SK-N-SH (cell line): ENCODE data around the gene MYOT. TPM values are rescaled to one million over a fixed set of nuclear protein-coding genes. Genes with fewer than 3 reads are reported as not detected.
"Not testable (repeated sequence)": the region's sequence is repeated elsewhere in the genome, so short reads cannot be mapped to it uniquely, and the experiment has no call there.

ENCODE experiments used
- CTCF ChIA-PET: fragments of 300-600, 350-600 bp; formaldehyde crosslinking; extraction: SDS; loops from one replicate; lab custom pipeline; 2021; lab: Yijun Ruan, JAX
- POLR2A ChIA-PET: fragments of 350-600 bp; sonication (Branson Sonifier 250); formaldehyde crosslinking; extraction: SDS; loops from one replicate; lab custom pipeline; 2020; ENCODE audit warnings: antibody characterized with exemption, inconsistent platforms; lab: Yijun Ruan, JAX
- DNase-seq: peaks from one replicate; pipeline ENCODE4 v3.0.0; 2012
- H2AFZ ChIP-seq: fragments of 200-600 bp; sonication (generic); 2 replicates; pipeline ENCODE4 v1.8.1; 2016; ENCODE audit warnings: antibody characterized with exemption, mild to moderate bottlenecking, low read depth
- H3F3A ChIP-seq: fragments of 200-600 bp; sonication (generic); replicated peaks from 2 replicates; pipeline ENCODE3; 2016; ENCODE audit warnings: antibody characterized with exemption, mild to moderate bottlenecking; ENCODE audit not compliant: insufficient read depth
- H3K27ac ChIP-seq, 2 experiments: fragments of 200-500 bp in 1 of 2; fragments of 200-600 bp in 1 of 2; sonication (Bioruptor generic) in 1 of 2; sonication (generic), shearing (Covaris generic) in 1 of 2; 2 replicates each; pipeline versions ENCODE4 v1.5.1 to v1.6.1; 2014 to 2016; ENCODE audit warnings: low read depth in 2 of 2, inconsistent platforms in 1 of 2, low read length in 1 of 2, mild to moderate bottlenecking in 1 of 2, mixed read lengths in 1 of 2
- H3K27me3 ChIP-seq: fragments of 200-600 bp; sonication (generic), shearing (Covaris generic); 2 replicates; pipeline ENCODE4 v1.6.1; 2016; ENCODE audit warnings: mixed run types; ENCODE audit not compliant: insufficient read depth
- H3K36me3 ChIP-seq, 2 experiments: fragments of 200-500 bp in 1 of 2; fragments of 200-600 bp in 1 of 2; sonication (Bioruptor generic) in 1 of 2; sonication (generic) in 1 of 2; replicated peaks in 1 of 2; 2 replicates each; pipeline versions ENCODE3 to v1.5.1; 2014 to 2016; ENCODE audit warnings: low read length in 1 of 2, mild to moderate bottlenecking in 1 of 2; ENCODE audit not compliant: insufficient read depth in 2 of 2, control insufficient read depth in 1 of 2
- H3K4me1 ChIP-seq, 2 experiments: fragments of 200-500 bp in 1 of 2; fragments of 200-600 bp in 1 of 2; sonication (Bioruptor generic) in 1 of 2; sonication (generic), shearing (Covaris generic) in 1 of 2; 2 replicates each; pipeline versions ENCODE4 v1.5.1 to v1.6.1; 2014 to 2016; ENCODE audit warnings: low read depth in 1 of 2, low read length in 1 of 2, mixed run types in 1 of 2; ENCODE audit not compliant: insufficient read depth in 2 of 2, control insufficient read depth in 1 of 2
- H3K4me2 ChIP-seq: fragments of 200-600 bp; sonication (generic), shearing (Covaris generic); 2 replicates; pipeline ENCODE4 v1.6.1; 2017; ENCODE audit warnings: mixed run types
- H3K4me3 ChIP-seq, 2 experiments: fragments of 200-500 bp in 1 of 2; fragments of 200-600 bp in 1 of 2; sonication (Bioruptor generic) in 1 of 2; sonication (generic), shearing (Covaris generic) in 1 of 2; 2 replicates each; pipeline versions ENCODE4 v1.5.1 to v1.8.1; 2014 to 2016; ENCODE audit warnings: low read depth in 2 of 2, inconsistent platforms in 1 of 2, low read length in 1 of 2, mild to moderate bottlenecking in 1 of 2, mixed read lengths in 1 of 2, moderate library complexity in 1 of 2
- H3K79me2 ChIP-seq: fragments of 200-600 bp; sonication (generic); 2 replicates; pipeline ENCODE4 v1.8.1; 2017; ENCODE audit warnings: mild to moderate bottlenecking; ENCODE audit not compliant: insufficient read depth
- H3K9ac ChIP-seq: fragments of 200-600 bp; sonication (generic); 2 replicates; pipeline ENCODE4 v1.6.1; 2017; ENCODE audit warnings: mixed run types
- H3K9me2 ChIP-seq: fragments of 200-600 bp; sonication (generic); 2 replicates; pipeline ENCODE4 v1.6.1; 2017; ENCODE audit warnings: mixed run types
- H3K9me3 ChIP-seq: fragments of 200-600 bp; sonication (generic); 2 replicates; pipeline ENCODE4 v1.6.1; 2017; ENCODE audit warnings: mixed run types, mild to moderate bottlenecking, moderate library complexity
- H4K20me1 ChIP-seq: fragments of 200-600 bp; sonication (generic); 2 replicates; pipeline ENCODE4 v1.6.1; 2017; ENCODE audit warnings: mild to moderate bottlenecking, mixed run types; ENCODE audit not compliant: insufficient read depth
- EP300 ChIP-seq, 2 experiments: IDR thresholded peaks; 2 replicates each; pipeline versions ENCODE4 v1.4.0 to v1.6.1; 2012; ENCODE audit warnings: borderline replicate concordance in 1 of 2, low read depth in 1 of 2, low read length in 1 of 2
- FOXJ3 ChIP-seq: sonication (generic); formaldehyde crosslinking; IDR thresholded peaks from 2 replicates; pipeline ENCODE4 v1.5.1; 2020; ENCODE audit warnings: mild to moderate bottlenecking, missing genetic modification reagents
- FOXM1 ChIP-seq: IDR thresholded peaks from 2 replicates; pipeline ENCODE4 v1.4.0; 2012; ENCODE audit warnings: low read depth, mild to moderate bottlenecking
- GABPA ChIP-seq: IDR thresholded peaks from 2 replicates; pipeline ENCODE4 v1.4.0; 2012; ENCODE audit warnings: low read depth, mild to moderate bottlenecking
- GATA2 ChIP-seq: sonication (generic); formaldehyde crosslinking; IDR thresholded peaks from 2 replicates; pipeline ENCODE4 v1.5.0; 2020; ENCODE audit warnings: mild to moderate bottlenecking, missing genetic modification reagents
- JUND ChIP-seq: IDR thresholded peaks from 2 replicates; pipeline ENCODE4 v1.4.0; 2012
- MEF2A ChIP-seq: IDR thresholded peaks from 2 replicates; pipeline ENCODE4 v1.4.0; 2012; ENCODE audit warnings: low read depth, borderline replicate concordance
- NFIC ChIP-seq: IDR thresholded peaks from 2 replicates; pipeline ENCODE4 v1.4.0; 2012; ENCODE audit warnings: borderline replicate concordance
- PBX3 ChIP-seq: IDR thresholded peaks from 2 replicates; pipeline ENCODE4; 2012
- POLR2AphosphoS5 ChIP-seq: IDR thresholded peaks from 2 replicates; pipeline ENCODE4 v1.6.1; 2012; ENCODE audit warnings: low read depth, low read length
- RCOR1 ChIP-seq: fragments of 150-350 bp; IDR thresholded peaks from 2 replicates; pipeline ENCODE4 v1.6.1; 2017; ENCODE audit warnings: antibody characterized with exemption, low read length
- RFX5 ChIP-seq: IDR thresholded peaks from 2 replicates; pipeline ENCODE4 v1.6.1; 2012; ENCODE audit warnings: mild to moderate bottlenecking, improper control_type of control experiment, low read length
- RXRA ChIP-seq: IDR thresholded peaks from 2 replicates; pipeline ENCODE4 v1.4.0; 2012; ENCODE audit warnings: low read depth, mild to moderate bottlenecking, borderline replicate concordance
- TAF1 ChIP-seq: IDR thresholded peaks from 2 replicates; pipeline ENCODE4 v1.6.1; 2012; ENCODE audit warnings: low read depth, mild to moderate bottlenecking, low read length, moderate library complexity, borderline replicate concordance
- TEAD4 ChIP-seq: IDR thresholded peaks from 2 replicates; pipeline ENCODE4 v1.4.0; 2012; ENCODE audit warnings: mild to moderate bottlenecking, borderline replicate concordance; ENCODE audit not compliant: insufficient read depth
- USF2 ChIP-seq: fragments of 150-350 bp; IDR thresholded peaks from 2 replicates; pipeline ENCODE4 v1.6.1; 2017; ENCODE audit warnings: antibody characterized with exemption, low read length, low read depth, borderline replicate concordance
- WGBS: methylation state at CpG from one replicate; pipeline ENCODE4 v1.1.6; 2017; ENCODE audit warnings: low lambda C conversion rate; 5-methylcytosine and 5-hydroxymethylcytosine counted together
- polyA plus RNA-seq, 3 experiments: library from polyadenylated mRNA; depleted of rRNA; stranded (reverse); fragments of >200 nt; gene quantifications; 2 replicates each; pipeline ENCODE4 v1.2.3, GENCODE V29; 2012

Gene MYOT
- polyA plus RNA-seq, 1 of the 3 experiments (the other 2 are of a cell fraction) = 0.02 TPM

GRCh38 chr5:137853165-137853564, 14.5 kb upstream of the MYOT start:
- H3K27ac ChIP-seq, H3K79me2 ChIP-seq, H3K4me2 ChIP-seq, H3K4me3 ChIP-seq, H3K4me1 ChIP-seq, H3K9ac ChIP-seq, H4K20me1 ChIP-seq, H3K36me3 ChIP-seq, H3K9me3 ChIP-seq, POLR2A ChIA-PET, H3K9me2 ChIP-seq, H3F3A ChIP-seq, H3K27me3 ChIP-seq, DNase-seq, H2AFZ ChIP-seq: not testable (repeated sequence)
- CTCF ChIA-PET = interaction anchor here (1.4 kb wide), 1 partner anchor 8 kb away, joined by 4 read pairs; no protein-coding TSS in a partner anchor

- no peaks in the 10 kb centered on the region; a peak in 1 of 4 replicates for H3K4me1 ChIP-seq
- 78% methylated on average over 3 of the region's 3 CpGs for WGBS
- H3K27me3 ChIP-seq = no peaks in the 10 kb centered on the region
- TF ChIP-seq JUND = no peak
- TF ChIP-seq FOXJ3 (CRISPR knock-in tag) = no peak
- TF ChIP-seq MEF2A = no peak
- TF ChIP-seq PBX3 = no peak
- no peak for TF ChIP-seq GATA2 (CRISPR knock-in tag)
- TF ChIP-seq RXRA = no peak
- TF ChIP-seq, all 33 proteins: peak for 0
- ChIA-PET POLR2A (no interaction called here), CTCF (interaction anchor here (0.5 to 1.2 kb wide), 2 partner anchors 11 to 1691 kb away, joined by 3 read pairs; no protein-coding TSS in a partner anchor)
- no peak overlapping the region for H3K4me3 ChIP-seq
- no peak overlapping the region for H2AFZ ChIP-seq
- H3K9ac ChIP-seq = no peak overlapping the region
- H3K4me2 ChIP-seq = no peak overlapping the region
- no peaks in the 10 kb centered on the region for H3K9me2 ChIP-seq
- H3K79me2 ChIP-seq = no peaks in the 10 kb centered on the region
- no peaks in the 10 kb centered on the region for H3K9me3 ChIP-seq
- H3K36me3 ChIP-seq = no peaks in the 10 kb centered on the region
- no peak overlapping the region for H3K27ac ChIP-seq
- no peak for DNase-seq
- H3F3A ChIP-seq = peaks cover 4% of the 10 kb centered on the region
- H4K20me1 ChIP-seq = no peaks in the 10 kb centered on the region
Measured at GRCh38 chr5:137856201-137856600, 11.5 kb upstream of the MYOT start.

GRCh38 chr5:137856916-137857862, 10.5 kb upstream of the MYOT start:
- Histone ChIP-seq H4K20me1 (no peaks in the 10 kb centered on the region), H3K9ac (no peak overlapping the region), H3K9me3 (no peaks in the 10 kb centered on the region), H3K4me2 (no peak overlapping the region), H3K79me2 (no peaks in the 10 kb centered on the region), H3K9me2 (no peaks in the 10 kb centered on the region), H3K27ac (no peak overlapping the region), H3K36me3 (no peaks in the 10 kb centered on the region), H3K4me3 (no peak overlapping the region), H3K4me1 (no peaks in the 10 kb centered on the region; a peak in 1 of 4 replicates), H3F3A (peaks cover 4% of the 10 kb centered on the region), H2AFZ (no peak overlapping the region), H3K27me3 (no peaks in the 10 kb centered on the region)
- ChIA-PET CTCF (interaction anchor here (0.5 to 1.2 kb wide), 3 partner anchors 12 to 1692 kb away, joined by 3 to 4 read pairs (median 3); no protein-coding TSS in a partner anchor), POLR2A (no interaction called here)
- 93% methylated on average over 5 of the region's 5 CpGs for WGBS
- TF ChIP-seq FOXJ3 (CRISPR knock-in tag) (no peak), NFIC (no peak), GATA2 (CRISPR knock-in tag) (no peak), MEF2A (no peak), GABPA (no peak), POLR2AphosphoS5 (no peak), TAF1 (no peak), FOXM1 (no peak), RFX5 (no peak), USF2 (no peak), TEAD4 (no peak), EP300 (IDR thresholded peaks at IDR 0.05; ENCODE audit: borderline replicate concordance in 1 of 2, low read depth in 1 of 2, low read length in 1 of 2) (no peak), RCOR1 (no peak)
- DNase-seq = no peak
